CD14-positive monocyte (primary cell): ENCODE results near the gene PALS1. TPM values are rescaled to one million over a fixed set of nuclear protein-coding genes. Genes with fewer than 3 reads are reported as not detected.
A peak's percentile ranks its signal among the peaks of the same experiment; 100 is the strongest.
"Not testable (repeated sequence)": the region's sequence is repeated elsewhere in the genome, so short reads cannot be mapped to it uniquely, and the experiment has no call there.

Experiments
- DNase-seq, 3 donors: peaks; one replicate each; pipeline ENCODE4 v3.0.0-alpha.2; 2011 to 2022
- H2AFZ ChIP-seq: 2 replicates; pipeline ENCODE4 v1.6.0; 2012; ENCODE audit warnings: mild to moderate bottlenecking, low read depth, low read length, inconsistent platforms; ENCODE audit not compliant: insufficient read depth, poor library complexity, severe bottlenecking
- H3K27ac ChIP-seq, 2 donors: 1 replicate in 1 of 2; 2 replicates in 1 of 2; pipeline ENCODE4 v1.5.1; 2012 to 2013; ENCODE audit warnings: low read length in 2 of 2, control low read depth in 1 of 2, inconsistent platforms in 1 of 2, low read depth in 1 of 2, mild to moderate bottlenecking in 1 of 2
- H3K27me3 ChIP-seq, 2 donors: one replicate each; pipeline versions ENCODE4 v1.6.0 to v1.6.1; 2011 to 2013; ENCODE audit warnings: low read length in 2 of 2; ENCODE audit not compliant: control insufficient read depth in 2 of 2, insufficient read depth in 2 of 2
- H3K36me3 ChIP-seq, 2 donors: replicated peaks in 1 of 2; 1 replicate in 1 of 2; 2 replicates in 1 of 2; pipeline versions ENCODE4 v1.5.1 to v1.6.1; 2012 to 2013; ENCODE audit warnings: low read length in 2 of 2, control low read depth in 1 of 2, inconsistent platforms in 1 of 2, mild to moderate bottlenecking in 1 of 2; ENCODE audit not compliant: insufficient read depth in 2 of 2, control insufficient read depth in 1 of 2
- H3K4me1 ChIP-seq, 2 donors: 1 replicate in 1 of 2; 2 replicates in 1 of 2; pipeline versions ENCODE4 v1.5.1 to v1.6.1; 2012 to 2013; ENCODE audit warnings: low read length in 2 of 2, control low read depth in 1 of 2, inconsistent platforms in 1 of 2, mild to moderate bottlenecking in 1 of 2, moderate library complexity in 1 of 2; ENCODE audit not compliant: insufficient read depth in 2 of 2, control insufficient read depth in 1 of 2
- H3K4me2 ChIP-seq: replicated peaks from 2 replicates; pipeline ENCODE3; 2012; ENCODE audit warnings: low read length, moderate library complexity, mild to moderate bottlenecking; ENCODE audit not compliant: poor library complexity, severe bottlenecking; ENCODE audit errors: extremely low read depth
- H3K4me3 ChIP-seq, 3 experiments: fragments of 200-600 bp in 1 of 3; sonication (generic) in 1 of 3; replicated peaks in 1 of 3; 1 replicate in 2 of 3; 2 replicates in 1 of 3; pipeline ENCODE4 v1.5.1; 2011 to 2013; ENCODE audit warnings: low read length in 3 of 3, mild to moderate bottlenecking in 3 of 3, control low read depth in 2 of 3, low read depth in 2 of 3, inconsistent platforms in 1 of 3, moderate library complexity in 1 of 3
- H3K79me2 ChIP-seq: 2 replicates; pipeline ENCODE4 v1.6.0; 2012; ENCODE audit warnings: mild to moderate bottlenecking, control low read depth, inconsistent platforms, low read length, moderate library complexity; ENCODE audit not compliant: insufficient read depth
- H3K9ac ChIP-seq: 2 replicates; pipeline ENCODE4 v1.6.0; 2017; ENCODE audit warnings: low read length, mild to moderate bottlenecking; ENCODE audit not compliant: insufficient read depth, poor library complexity, severe bottlenecking
- H3K9me3 ChIP-seq, 2 donors: replicated peaks in 1 of 2; 1 replicate in 1 of 2; 2 replicates in 1 of 2; pipeline versions ENCODE4 v1.5.1 to v1.6.1; 2012 to 2013; ENCODE audit warnings: low read length in 2 of 2, control low read depth in 1 of 2; ENCODE audit not compliant: control insufficient read depth in 1 of 2, insufficient read depth in 1 of 2
- H4K20me1 ChIP-seq: 2 replicates; pipeline ENCODE4 v1.6.0; 2012; ENCODE audit warnings: mild to moderate bottlenecking, low read length, control low read depth, moderate library complexity; ENCODE audit not compliant: insufficient read depth
- H3K27ac Mint-ChIP-seq, 7 donors: one replicate each; pipeline ENCODE4 v1.8.0; 2020; ENCODE audit warnings: mild to moderate bottlenecking in 7 of 7, mixed read lengths in 7 of 7, moderate library complexity in 6 of 7, inconsistent platforms in 2 of 7
- H3K27me3 Mint-ChIP-seq, 3 donors: one replicate each; pipeline ENCODE4 v1.8.0; 2021 to 2022; ENCODE audit warnings: low read depth in 3 of 3, mild to moderate bottlenecking in 3 of 3, mixed read lengths in 3 of 3, moderate library complexity in 3 of 3, inconsistent platforms in 1 of 3
- H3K36me3 Mint-ChIP-seq, 2 donors: one replicate each; pipeline ENCODE4 v1.8.0; 2020; ENCODE audit warnings: mixed read lengths in 2 of 2, inconsistent platforms in 1 of 2, mild to moderate bottlenecking in 1 of 2
- H3K4me1 Mint-ChIP-seq: one replicate; pipeline ENCODE4 v1.8.0; 2020; ENCODE audit warnings: mild to moderate bottlenecking, mixed read lengths
- H3K4me3 Mint-ChIP-seq, 2 donors: one replicate each; pipeline ENCODE4 v1.8.0; 2020; ENCODE audit warnings: mild to moderate bottlenecking in 2 of 2, mixed read lengths in 2 of 2, moderate library complexity in 1 of 2
- H3K9me3 Mint-ChIP-seq, 7 donors: one replicate each; pipeline ENCODE4 v1.8.0; 2020 to 2022; ENCODE audit warnings: mixed read lengths in 7 of 7, mild to moderate bottlenecking in 6 of 7, moderate library complexity in 6 of 7, inconsistent platforms in 2 of 7
- WGBS: methylation state at CpG from one replicate; pipeline ENCODE4 v1.1.5; 2013; ENCODE audit warnings: missing lambda C conversion rate; ENCODE audit not compliant: insufficient coverage; 5-methylcytosine and 5-hydroxymethylcytosine counted together
- intact Hi-C, 2 donors: fragments of 100-400 bp; cut with micrococcal nuclease; formaldehyde crosslinking; loops; one replicate each; pipeline versions ENCODE4 v1.15.0 to v1.15.1; 2023
- polyA plus RNA-seq, 3 donors: library from polyadenylated mRNA; depleted of rRNA in 1 of 3; unstranded in 2 of 3; stranded (reverse) in 1 of 3; fragments of 300-500 nt in 2 of 3; fragments of >200 nt in 1 of 3; fragmentation: Illumina TruSeq in 2 of 3; gene quantifications; 1 replicate in 2 of 3; 2 replicates in 1 of 3; pipeline ENCODE4 v1.2.3, GENCODE V29; 2012 to 2021
- TF ChIP-seq, protein P1 (sequence below): fragments of 200-600 bp; IDR thresholded peaks from one replicate; pipeline ENCODE4 v1.8.0; 2022; ENCODE audit warnings: antibody characterized with exemption, mild to moderate bottlenecking

Gene PALS1
- polyA plus RNA-seq, 3 donors = 0.95 to 2.0 (median 2.0) TPM

DNA sequence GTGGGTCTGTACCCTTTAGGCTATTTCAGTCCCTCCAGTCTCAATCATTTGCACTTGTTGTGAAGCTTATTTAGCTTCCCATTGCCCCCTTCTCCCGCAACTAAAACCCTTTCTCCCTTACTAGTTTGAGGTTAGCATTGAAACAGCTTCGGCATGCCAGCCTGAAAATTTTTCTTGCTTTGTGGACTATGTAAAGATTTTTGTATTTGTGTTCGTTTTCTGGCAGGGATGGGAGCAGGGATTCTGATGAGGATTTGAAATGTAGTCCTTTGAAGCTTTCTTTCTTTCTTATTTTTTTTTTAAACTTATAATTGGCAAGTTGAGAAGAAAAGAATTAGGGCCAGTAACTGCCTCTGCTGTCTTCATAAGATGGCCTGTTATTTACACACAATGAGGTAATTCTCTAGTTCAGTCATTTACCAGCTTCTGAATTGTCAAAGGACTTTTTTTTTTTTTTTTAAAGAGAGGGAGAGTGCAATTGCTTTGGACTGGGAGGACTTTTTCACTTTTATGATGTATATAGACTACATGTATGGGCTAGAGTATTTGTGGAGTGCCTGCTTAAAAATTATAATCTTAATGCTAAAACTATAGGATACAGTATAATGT is 29.0 kb downstream of the PALS1 start:
- DNase-seq = no peak
- Histone ChIP-seq H3K4me3 (no peak overlapping the region), H3K9me3 (no peaks in the 10 kb centered on the region), H3K4me2 (no peak overlapping the region), H3K27ac (no peak overlapping the region), H3K36me3 (no peaks in the 10 kb centered on the region), H3K79me2 (no peaks in the 10 kb centered on the region), H3K4me1 (no peaks in the 10 kb centered on the region), H4K20me1 (no peaks in the 10 kb centered on the region), H3K9ac (no peak overlapping the region), H3K27me3 (no peaks in the 10 kb centered on the region), H2AFZ (no peak overlapping the region)
- intact Hi-C loops = no loop called here
- no CpG with 5 or more reads among the region's 3 CpGs for WGBS
- Mint-ChIP-seq H3K4me1 (peaks cover 12% of the 10 kb centered on the region), H3K9me3 (peaks cover 0 to 6% (median 0%) of the 10 kb centered on the region in 7 donors), H3K27ac (peak overlapping the region in 1 of 7 donors; percentile 8), H3K4me3 (no peak overlapping the region), H3K27me3 (peaks cover 0 to 2% (median 0%) of the 10 kb centered on the region in 3 donors), H3K36me3 (peaks cover 7 to 17% of the 10 kb centered on the region in 2 donors)
- TF ChIP-seq, protein P1, sequence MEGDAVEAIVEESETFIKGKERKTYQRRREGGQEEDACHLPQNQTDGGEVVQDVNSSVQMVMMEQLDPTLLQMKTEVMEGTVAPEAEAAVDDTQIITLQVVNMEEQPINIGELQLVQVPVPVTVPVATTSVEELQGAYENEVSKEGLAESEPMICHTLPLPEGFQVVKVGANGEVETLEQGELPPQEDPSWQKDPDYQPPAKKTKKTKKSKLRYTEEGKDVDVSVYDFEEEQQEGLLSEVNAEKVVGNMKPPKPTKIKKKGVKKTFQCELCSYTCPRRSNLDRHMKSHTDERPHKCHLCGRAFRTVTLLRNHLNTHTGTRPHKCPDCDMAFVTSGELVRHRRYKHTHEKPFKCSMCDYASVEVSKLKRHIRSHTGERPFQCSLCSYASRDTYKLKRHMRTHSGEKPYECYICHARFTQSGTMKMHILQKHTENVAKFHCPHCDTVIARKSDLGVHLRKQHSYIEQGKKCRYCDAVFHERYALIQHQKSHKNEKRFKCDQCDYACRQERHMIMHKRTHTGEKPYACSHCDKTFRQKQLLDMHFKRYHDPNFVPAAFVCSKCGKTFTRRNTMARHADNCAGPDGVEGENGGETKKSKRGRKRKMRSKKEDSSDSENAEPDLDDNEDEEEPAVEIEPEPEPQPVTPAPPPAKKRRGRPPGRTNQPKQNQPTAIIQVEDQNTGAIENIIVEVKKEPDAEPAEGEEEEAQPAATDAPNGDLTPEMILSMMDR = no peak

DNA sequence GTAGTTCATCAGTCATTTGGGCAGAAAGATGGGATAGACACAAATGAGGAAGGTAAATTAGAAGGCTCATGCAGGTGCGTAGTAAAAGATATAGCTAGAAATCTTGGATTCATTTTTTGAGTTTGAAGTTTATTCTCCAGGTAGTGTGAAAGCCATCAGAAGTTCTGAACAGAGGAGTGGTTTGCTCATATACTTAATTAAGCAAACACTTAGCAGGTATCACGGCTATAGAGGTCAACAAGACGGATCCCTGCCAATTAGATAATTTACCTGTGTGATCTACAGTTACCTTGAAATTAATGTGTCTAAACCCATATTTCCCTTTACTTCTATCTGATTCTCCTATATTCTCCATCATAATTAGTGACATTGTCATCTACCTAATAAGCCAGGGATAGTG is 29.7 kb downstream of the PALS1 start:
- Histone ChIP-seq H3K4me2 (no peak overlapping the region), H3K27me3 (no peaks in the 10 kb centered on the region), H3K4me3 (no peak overlapping the region), H3K36me3 (no peaks in the 10 kb centered on the region), H3K27ac (no peak overlapping the region), H3K79me2 (no peaks in the 10 kb centered on the region), H4K20me1 (no peaks in the 10 kb centered on the region), H3K9me3 (no peaks in the 10 kb centered on the region), H2AFZ (no peak overlapping the region), H3K4me1 (no peaks in the 10 kb centered on the region), H3K9ac (no peak overlapping the region)
- no peak for DNase-seq
- peaks cover 12% of the 10 kb centered on the region for H3K4me1 Mint-ChIP-seq
- no peak overlapping the region for H3K4me3 Mint-ChIP-seq
- intact Hi-C loops = no loop called here
- TF ChIP-seq, protein P1 = no peak
- peaks cover 0 to 2% (median 0%) of the 10 kb centered on the region in 3 donors for H3K27me3 Mint-ChIP-seq
- peaks cover 11 to 17% of the 10 kb centered on the region in 2 donors for H3K36me3 Mint-ChIP-seq
- H3K9me3 Mint-ChIP-seq = peaks cover 0 to 6% (median 0%) of the 10 kb centered on the region in 7 donors
- 80% methylated on average over 1 of the region's 3 CpGs for WGBS
- H3K27ac Mint-ChIP-seq = no peak overlapping the region

DNA sequence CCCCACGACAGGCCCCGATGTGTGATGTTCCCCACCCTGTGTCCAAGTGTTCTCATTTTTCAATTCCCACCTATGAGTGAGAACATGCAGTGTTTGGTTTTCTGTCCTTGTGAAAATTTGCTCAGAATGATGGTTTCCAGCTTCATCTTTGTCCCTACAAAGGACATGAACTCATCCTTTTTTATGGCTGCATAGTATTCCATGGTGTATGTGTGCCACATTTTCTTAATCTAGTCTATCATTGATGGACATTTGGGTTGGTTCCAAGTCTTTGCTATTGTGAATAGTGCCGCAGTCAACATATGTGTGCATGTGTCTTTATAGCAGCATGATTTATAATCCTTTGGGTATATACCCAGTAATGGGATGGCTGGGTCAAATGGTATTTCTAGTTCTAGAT is 32.0 kb downstream of the PALS1 start:
- H3K9me3 Mint-ChIP-seq, H2AFZ ChIP-seq, intact Hi-C loops: not testable (repeated sequence)

More for the DNA sequence above, 32.0 kb downstream of the PALS1 start:
- not testable (repeated sequence) for H3K4me1 Mint-ChIP-seq, H3K36me3 ChIP-seq, H3K4me1 ChIP-seq, H3K27me3 ChIP-seq, H3K4me2 ChIP-seq, H3K79me2 ChIP-seq, H3K27ac ChIP-seq, DNase-seq, H3K9me3 ChIP-seq, H3K9ac ChIP-seq, H4K20me1 ChIP-seq, H3K4me3 ChIP-seq, H3K4me3 Mint-ChIP-seq, H3K27ac Mint-ChIP-seq, H3K27me3 Mint-ChIP-seq
- WGBS = no CpG with 5 or more reads among the region's 3 CpGs
- peaks cover 11 to 17% of the 10 kb centered on the region in 2 donors for H3K36me3 Mint-ChIP-seq
